Measurements from ENCODE around the gene NEUROD4.

DNA sequence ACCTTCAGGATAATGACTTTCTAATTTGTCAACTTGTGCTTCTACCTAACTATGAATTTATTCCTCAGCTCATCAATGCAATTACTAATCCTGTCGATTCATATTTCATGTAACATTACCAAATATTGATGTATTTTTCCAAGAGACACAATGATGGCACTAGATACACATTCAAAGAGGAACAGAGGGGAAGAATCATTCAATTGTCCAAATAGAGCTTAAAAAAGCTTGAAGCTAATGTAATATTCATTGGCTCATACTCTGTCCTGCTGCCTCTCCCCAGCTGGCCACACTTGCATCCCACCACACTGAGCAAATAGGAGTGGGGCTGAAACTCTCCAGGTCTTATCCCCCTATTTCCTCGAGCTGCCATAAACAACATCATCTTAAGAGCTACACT lies 44.5 kb upstream of the NEUROD4 start:
- TF ChIP-seq, protein P1, sequence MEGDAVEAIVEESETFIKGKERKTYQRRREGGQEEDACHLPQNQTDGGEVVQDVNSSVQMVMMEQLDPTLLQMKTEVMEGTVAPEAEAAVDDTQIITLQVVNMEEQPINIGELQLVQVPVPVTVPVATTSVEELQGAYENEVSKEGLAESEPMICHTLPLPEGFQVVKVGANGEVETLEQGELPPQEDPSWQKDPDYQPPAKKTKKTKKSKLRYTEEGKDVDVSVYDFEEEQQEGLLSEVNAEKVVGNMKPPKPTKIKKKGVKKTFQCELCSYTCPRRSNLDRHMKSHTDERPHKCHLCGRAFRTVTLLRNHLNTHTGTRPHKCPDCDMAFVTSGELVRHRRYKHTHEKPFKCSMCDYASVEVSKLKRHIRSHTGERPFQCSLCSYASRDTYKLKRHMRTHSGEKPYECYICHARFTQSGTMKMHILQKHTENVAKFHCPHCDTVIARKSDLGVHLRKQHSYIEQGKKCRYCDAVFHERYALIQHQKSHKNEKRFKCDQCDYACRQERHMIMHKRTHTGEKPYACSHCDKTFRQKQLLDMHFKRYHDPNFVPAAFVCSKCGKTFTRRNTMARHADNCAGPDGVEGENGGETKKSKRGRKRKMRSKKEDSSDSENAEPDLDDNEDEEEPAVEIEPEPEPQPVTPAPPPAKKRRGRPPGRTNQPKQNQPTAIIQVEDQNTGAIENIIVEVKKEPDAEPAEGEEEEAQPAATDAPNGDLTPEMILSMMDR (IDR thresholded peaks at IDR 0.05), result no peak
- TF ChIP-seq POLR2A (IDR thresholded peaks at IDR 0.05), result no peak
- TF ChIP-seq EP300 (IDR thresholded peaks at IDR 0.05), result no peak

Measured in tibial nerve (tissue), 4 donors.